Amygdala (tissue), 56 donors: ENCODE results near the gene DHODH.
A peak's percentile ranks its signal among the peaks of the same experiment; 100 is the strongest.
"Not testable (repeated sequence)": the region's sequence is repeated elsewhere in the genome, so short reads cannot be mapped to it uniquely, and the experiment has no call there.

Source experiments
- DNase-seq, 56 donors: peaks; one replicate each; lab custom pipeline; 2025; lab: John Stamatoyannopoulos, UW

Gene DHODH

GRCh38 chr16:72050769-72051464 lies 42.4 kb downstream of the DHODH start:
- DNase-seq = no peak

GRCh38 chr16:72051818-72052217 lies 43.3 kb downstream of the DHODH start:
- DNase-seq = no peak

- not testable (repeated sequence) for DNase-seq
These were observed 45.8 kb downstream of the DHODH start, which contains the start of gene HP for GRCh38 chr16:72054254-72054847. TSS of gene HP (plus strand) at chr16:72054505. CDS start at chr16:72054653, 148 bp downstream.

- DNase-seq = no peak
These were observed 47.4 kb downstream of the DHODH start for GRCh38 chr16:72055911-72056310.

- not testable (repeated sequence) for DNase-seq
These were observed 48.8 kb downstream of the DHODH start for GRCh38 chr16:72057313-72057712.

GRCh38 chr16:72059060-72059459 lies 50.5 kb downstream of the DHODH start:
- not testable (repeated sequence) for DNase-seq

- DNase-seq = no peak
These were observed 51.9 kb downstream of the DHODH start for GRCh38 chr16:72060405-72060804.

GRCh38 chr16:72061564-72061963 lies 53.0 kb downstream of the DHODH start:
- DNase-seq = no peak

GRCh38 chr16:72064361-72064894 lies 55.9 kb downstream of the DHODH start:
- no peak for DNase-seq

GRCh38 chr16:72066747-72067146 lies 58.2 kb downstream of the DHODH start:
- DNase-seq = peak in 5 of 56 donors; percentile 3 to 25 (median 7)

GRCh38 chr16:72068930-72069329 lies 60.4 kb downstream of the DHODH start:
- DNase-seq = no peak

- peak in 13 of 56 donors; percentile 1 to 18 (median 5) for DNase-seq
These were observed 64.2 kb downstream of the DHODH start for GRCh38 chr16:72072514-72073342.

- DNase-seq = peak in 47 of 56 donors; percentile 1 to 81 (median 27)
These were observed 65.2 kb downstream of the DHODH start for GRCh38 chr16:72073560-72074230.

GRCh38 chr16:72075067-72075466 lies 66.5 kb downstream of the DHODH start:
- DNase-seq = not testable (repeated sequence)
